SK-N-SH (cell line): ENCODE results near the gene AP3D1. TPM values are rescaled to one million over a fixed set of nuclear protein-coding genes. Genes with fewer than 3 reads are reported as not detected.
A peak's percentile ranks its signal among the peaks of the same experiment; 100 is the strongest.

Experiments
- CTCF ChIA-PET: fragments of 300-600, 350-600 bp; formaldehyde crosslinking; extraction: SDS; loops from one replicate; lab custom pipeline; 2021; lab: Yijun Ruan, JAX
- POLR2A ChIA-PET: fragments of 350-600 bp; sonication (Branson Sonifier 250); formaldehyde crosslinking; extraction: SDS; loops from one replicate; lab custom pipeline; 2020; ENCODE audit warnings: antibody characterized with exemption, inconsistent platforms; lab: Yijun Ruan, JAX
- DNase-seq: peaks from one replicate; pipeline ENCODE4 v3.0.0; 2012
- H2AFZ ChIP-seq: fragments of 200-600 bp; sonication (generic); 2 replicates; pipeline ENCODE4 v1.8.1; 2016; ENCODE audit warnings: antibody characterized with exemption, mild to moderate bottlenecking, low read depth
- H3F3A ChIP-seq: fragments of 200-600 bp; sonication (generic); replicated peaks from 2 replicates; pipeline ENCODE3; 2016; ENCODE audit warnings: antibody characterized with exemption, mild to moderate bottlenecking; ENCODE audit not compliant: insufficient read depth
- H3K27ac ChIP-seq, 2 experiments: fragments of 200-500 bp in 1 of 2; fragments of 200-600 bp in 1 of 2; sonication (Bioruptor generic) in 1 of 2; sonication (generic), shearing (Covaris generic) in 1 of 2; 2 replicates each; pipeline versions ENCODE4 v1.5.1 to v1.6.1; 2014 to 2016; ENCODE audit warnings: low read depth in 2 of 2, inconsistent platforms in 1 of 2, low read length in 1 of 2, mild to moderate bottlenecking in 1 of 2, mixed read lengths in 1 of 2
- H3K27me3 ChIP-seq: fragments of 200-600 bp; sonication (generic), shearing (Covaris generic); 2 replicates; pipeline ENCODE4 v1.6.1; 2016; ENCODE audit warnings: mixed run types; ENCODE audit not compliant: insufficient read depth
- H3K36me3 ChIP-seq, 2 experiments: fragments of 200-500 bp in 1 of 2; fragments of 200-600 bp in 1 of 2; sonication (Bioruptor generic) in 1 of 2; sonication (generic) in 1 of 2; replicated peaks in 1 of 2; 2 replicates each; pipeline versions ENCODE3 to v1.5.1; 2014 to 2016; ENCODE audit warnings: low read length in 1 of 2, mild to moderate bottlenecking in 1 of 2; ENCODE audit not compliant: insufficient read depth in 2 of 2, control insufficient read depth in 1 of 2
- H3K4me1 ChIP-seq, 2 experiments: fragments of 200-500 bp in 1 of 2; fragments of 200-600 bp in 1 of 2; sonication (Bioruptor generic) in 1 of 2; sonication (generic), shearing (Covaris generic) in 1 of 2; 2 replicates each; pipeline versions ENCODE4 v1.5.1 to v1.6.1; 2014 to 2016; ENCODE audit warnings: low read depth in 1 of 2, low read length in 1 of 2, mixed run types in 1 of 2; ENCODE audit not compliant: insufficient read depth in 2 of 2, control insufficient read depth in 1 of 2
- H3K4me2 ChIP-seq: fragments of 200-600 bp; sonication (generic), shearing (Covaris generic); 2 replicates; pipeline ENCODE4 v1.6.1; 2017; ENCODE audit warnings: mixed run types
- H3K4me3 ChIP-seq, 2 experiments: fragments of 200-500 bp in 1 of 2; fragments of 200-600 bp in 1 of 2; sonication (Bioruptor generic) in 1 of 2; sonication (generic), shearing (Covaris generic) in 1 of 2; 2 replicates each; pipeline versions ENCODE4 v1.5.1 to v1.8.1; 2014 to 2016; ENCODE audit warnings: low read depth in 2 of 2, inconsistent platforms in 1 of 2, low read length in 1 of 2, mild to moderate bottlenecking in 1 of 2, mixed read lengths in 1 of 2, moderate library complexity in 1 of 2
- H3K79me2 ChIP-seq: fragments of 200-600 bp; sonication (generic); 2 replicates; pipeline ENCODE4 v1.8.1; 2017; ENCODE audit warnings: mild to moderate bottlenecking; ENCODE audit not compliant: insufficient read depth
- H3K9ac ChIP-seq: fragments of 200-600 bp; sonication (generic); 2 replicates; pipeline ENCODE4 v1.6.1; 2017; ENCODE audit warnings: mixed run types
- H3K9me2 ChIP-seq: fragments of 200-600 bp; sonication (generic); 2 replicates; pipeline ENCODE4 v1.6.1; 2017; ENCODE audit warnings: mixed run types
- H3K9me3 ChIP-seq: fragments of 200-600 bp; sonication (generic); 2 replicates; pipeline ENCODE4 v1.6.1; 2017; ENCODE audit warnings: mixed run types, mild to moderate bottlenecking, moderate library complexity
- H4K20me1 ChIP-seq: fragments of 200-600 bp; sonication (generic); 2 replicates; pipeline ENCODE4 v1.6.1; 2017; ENCODE audit warnings: mild to moderate bottlenecking, mixed run types; ENCODE audit not compliant: insufficient read depth
- MEF2A ChIP-seq: IDR thresholded peaks from 2 replicates; pipeline ENCODE4 v1.4.0; 2012; ENCODE audit warnings: low read depth, borderline replicate concordance
- RAD21 ChIP-seq: IDR thresholded peaks from 2 replicates; pipeline ENCODE4 v1.6.1; 2012; ENCODE audit warnings: mild to moderate bottlenecking, low read length
- SIN3A ChIP-seq: IDR thresholded peaks from 2 replicates; pipeline ENCODE4 v1.6.1; 2012; ENCODE audit warnings: low read depth, mild to moderate bottlenecking, low read length, moderate library complexity, borderline replicate concordance
- SMC3 ChIP-seq: IDR thresholded peaks from 2 replicates; pipeline ENCODE4 v1.6.1; 2012; ENCODE audit warnings: low read depth, low read length, improper control_type of control experiment
- TEAD4 ChIP-seq: IDR thresholded peaks from 2 replicates; pipeline ENCODE4 v1.4.0; 2012; ENCODE audit warnings: mild to moderate bottlenecking, borderline replicate concordance; ENCODE audit not compliant: insufficient read depth
- WGBS: methylation state at CpG from one replicate; pipeline ENCODE4 v1.1.6; 2017; ENCODE audit warnings: low lambda C conversion rate; 5-methylcytosine and 5-hydroxymethylcytosine counted together
- polyA plus RNA-seq, 3 experiments: library from polyadenylated mRNA; depleted of rRNA; stranded (reverse); fragments of >200 nt; gene quantifications; 2 replicates each; pipeline ENCODE4 v1.2.3, GENCODE V29; 2012
- TF ChIP-seq, protein P1 (sequence below): IDR thresholded peaks from 2 replicates; pipeline ENCODE4; 2012
- TF ChIP-seq, protein P2 (sequence below): IDR thresholded peaks from 2 replicates; pipeline ENCODE4 v1.6.1; 2012; ENCODE audit warnings: mild to moderate bottlenecking, low read depth, low read length, moderate library complexity
- TF ChIP-seq, protein P3 (sequence below): fragments of 150-350 bp; IDR thresholded peaks from 2 replicates; pipeline ENCODE4 v1.6.1; 2017; ENCODE audit warnings: antibody characterized with exemption, low read length, low read depth, borderline replicate concordance
- TF ChIP-seq, protein P4 (sequence below): fragments of 150-350 bp; IDR thresholded peaks from 2 replicates; pipeline ENCODE4 v1.6.1; 2016; ENCODE audit warnings: mild to moderate bottlenecking, low read depth, low read length

The AP3D1 gene
- polyA plus RNA-seq, 1 of the 3 experiments (the other 2 are of a cell fraction) = 127 TPM

DNA sequence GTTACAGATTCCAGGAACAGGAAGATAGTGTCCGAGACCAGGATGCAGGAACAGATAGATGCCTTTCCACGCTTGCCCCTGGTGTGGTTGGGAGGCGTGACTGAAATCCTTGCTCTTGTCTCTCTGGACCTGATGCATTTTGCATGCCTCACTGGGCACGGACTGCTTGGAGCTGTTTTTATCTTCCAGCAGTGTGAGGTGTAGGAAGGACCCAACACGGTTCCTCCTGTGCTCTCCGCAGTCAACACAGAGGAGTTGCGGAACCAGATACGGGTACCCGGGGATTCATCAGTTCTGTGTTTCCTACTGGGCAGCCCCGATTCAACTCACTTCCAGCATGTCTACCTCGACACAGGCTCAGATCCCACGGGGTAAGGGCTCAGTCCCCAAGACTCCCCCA is 18.9 kb upstream of the AP3D1 start:
- WGBS = 90% methylated on average over 11 of the region's 12 CpGs
- peaks cover 29% of the 10 kb centered on the region for H3F3A ChIP-seq
- CTCF ChIA-PET = interaction anchor here (1.7 kb wide), 1 partner anchor 14 kb away, joined by 4 read pairs; no protein-coding TSS in a partner anchor
- H3K27me3 ChIP-seq = no peaks in the 10 kb centered on the region
- no peak for DNase-seq
- H3K9me3 ChIP-seq = no peaks in the 10 kb centered on the region
- POLR2A ChIA-PET = no interaction called here
- no peaks in the 10 kb centered on the region for H3K36me3 ChIP-seq
- TF ChIP-seq SIN3A = no peak
- TF ChIP-seq, protein P1, sequence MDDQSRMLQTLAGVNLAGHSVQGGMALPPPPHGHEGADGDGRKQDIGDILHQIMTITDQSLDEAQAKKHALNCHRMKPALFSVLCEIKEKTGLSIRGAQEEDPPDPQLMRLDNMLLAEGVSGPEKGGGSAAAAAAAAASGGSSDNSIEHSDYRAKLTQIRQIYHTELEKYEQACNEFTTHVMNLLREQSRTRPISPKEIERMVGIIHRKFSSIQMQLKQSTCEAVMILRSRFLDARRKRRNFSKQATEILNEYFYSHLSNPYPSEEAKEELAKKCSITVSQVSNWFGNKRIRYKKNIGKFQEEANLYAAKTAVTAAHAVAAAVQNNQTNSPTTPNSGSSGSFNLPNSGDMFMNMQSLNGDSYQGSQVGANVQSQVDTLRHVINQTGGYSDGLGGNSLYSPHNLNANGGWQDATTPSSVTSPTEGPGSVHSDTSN = no peak
- TF ChIP-seq, protein P2, sequence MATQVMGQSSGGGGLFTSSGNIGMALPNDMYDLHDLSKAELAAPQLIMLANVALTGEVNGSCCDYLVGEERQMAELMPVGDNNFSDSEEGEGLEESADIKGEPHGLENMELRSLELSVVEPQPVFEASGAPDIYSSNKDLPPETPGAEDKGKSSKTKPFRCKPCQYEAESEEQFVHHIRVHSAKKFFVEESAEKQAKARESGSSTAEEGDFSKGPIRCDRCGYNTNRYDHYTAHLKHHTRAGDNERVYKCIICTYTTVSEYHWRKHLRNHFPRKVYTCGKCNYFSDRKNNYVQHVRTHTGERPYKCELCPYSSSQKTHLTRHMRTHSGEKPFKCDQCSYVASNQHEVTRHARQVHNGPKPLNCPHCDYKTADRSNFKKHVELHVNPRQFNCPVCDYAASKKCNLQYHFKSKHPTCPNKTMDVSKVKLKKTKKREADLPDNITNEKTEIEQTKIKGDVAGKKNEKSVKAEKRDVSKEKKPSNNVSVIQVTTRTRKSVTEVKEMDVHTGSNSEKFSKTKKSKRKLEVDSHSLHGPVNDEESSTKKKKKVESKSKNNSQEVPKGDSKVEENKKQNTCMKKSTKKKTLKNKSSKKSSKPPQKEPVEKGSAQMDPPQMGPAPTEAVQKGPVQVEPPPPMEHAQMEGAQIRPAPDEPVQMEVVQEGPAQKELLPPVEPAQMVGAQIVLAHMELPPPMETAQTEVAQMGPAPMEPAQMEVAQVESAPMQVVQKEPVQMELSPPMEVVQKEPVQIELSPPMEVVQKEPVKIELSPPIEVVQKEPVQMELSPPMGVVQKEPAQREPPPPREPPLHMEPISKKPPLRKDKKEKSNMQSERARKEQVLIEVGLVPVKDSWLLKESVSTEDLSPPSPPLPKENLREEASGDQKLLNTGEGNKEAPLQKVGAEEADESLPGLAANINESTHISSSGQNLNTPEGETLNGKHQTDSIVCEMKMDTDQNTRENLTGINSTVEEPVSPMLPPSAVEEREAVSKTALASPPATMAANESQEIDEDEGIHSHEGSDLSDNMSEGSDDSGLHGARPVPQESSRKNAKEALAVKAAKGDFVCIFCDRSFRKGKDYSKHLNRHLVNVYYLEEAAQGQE = no peak
- no peak for TF ChIP-seq SMC3
- TF ChIP-seq, protein P3, sequence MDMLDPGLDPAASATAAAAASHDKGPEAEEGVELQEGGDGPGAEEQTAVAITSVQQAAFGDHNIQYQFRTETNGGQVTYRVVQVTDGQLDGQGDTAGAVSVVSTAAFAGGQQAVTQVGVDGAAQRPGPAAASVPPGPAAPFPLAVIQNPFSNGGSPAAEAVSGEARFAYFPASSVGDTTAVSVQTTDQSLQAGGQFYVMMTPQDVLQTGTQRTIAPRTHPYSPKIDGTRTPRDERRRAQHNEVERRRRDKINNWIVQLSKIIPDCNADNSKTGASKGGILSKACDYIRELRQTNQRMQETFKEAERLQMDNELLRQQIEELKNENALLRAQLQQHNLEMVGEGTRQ = no peak
- TF ChIP-seq, protein P4, sequence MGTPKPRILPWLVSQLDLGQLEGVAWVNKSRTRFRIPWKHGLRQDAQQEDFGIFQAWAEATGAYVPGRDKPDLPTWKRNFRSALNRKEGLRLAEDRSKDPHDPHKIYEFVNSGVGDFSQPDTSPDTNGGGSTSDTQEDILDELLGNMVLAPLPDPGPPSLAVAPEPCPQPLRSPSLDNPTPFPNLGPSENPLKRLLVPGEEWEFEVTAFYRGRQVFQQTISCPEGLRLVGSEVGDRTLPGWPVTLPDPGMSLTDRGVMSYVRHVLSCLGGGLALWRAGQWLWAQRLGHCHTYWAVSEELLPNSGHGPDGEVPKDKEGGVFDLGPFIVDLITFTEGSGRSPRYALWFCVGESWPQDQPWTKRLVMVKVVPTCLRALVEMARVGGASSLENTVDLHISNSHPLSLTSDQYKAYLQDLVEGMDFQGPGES = no peak
- TF ChIP-seq TEAD4 = no peak
- TF ChIP-seq MEF2A = no peak
- TF ChIP-seq RAD21 = no peak
- peaks cover 97% of the 10 kb centered on the region for H3K79me2 ChIP-seq
- H3K9ac ChIP-seq = peak overlapping the region; percentile 33; the same call in 1 of the 2 replicates
- peak overlapping the region; percentile 73; the same call in 1 of the 2 replicates for H3K4me2 ChIP-seq
- H3K27ac ChIP-seq = peak overlapping the region in 1 of 2 experiments; percentile 90; a peak in 1 of 4 replicates
- no peaks in the 10 kb centered on the region for H3K9me2 ChIP-seq
- H2AFZ ChIP-seq = no peak overlapping the region
- H4K20me1 ChIP-seq = peaks cover 62% of the 10 kb centered on the region
- no peak overlapping the region for H3K4me3 ChIP-seq
- H3K4me1 ChIP-seq = peaks cover 45 to 46% of the 10 kb centered on the region in 2 experiments
